RWPE2 (cell line): Measurements from ENCODE around the gene GALNT18.

Source experiments
- ATAC-seq: fragments of 200-7000 bp; cut with Tn5 transposase; 3 replicates; pipeline ENCODE4 v1.9.1; 2021; ENCODE audit warnings: low read depth
- DNase-seq: peaks from one replicate; pipeline ENCODE4 v3.0.0-alpha.2; 2020; ENCODE audit warnings: low spot score
- H3K27ac ChIP-seq: fragments of 450-650 bp; 2 replicates; pipeline ENCODE4 v1.5.1; 2017; ENCODE audit warnings: mild to moderate bottlenecking; ENCODE audit not compliant: poor library complexity, severe bottlenecking
- H3K27me3 ChIP-seq: fragments of 250-450 bp; sonication (Bioruptor Pico); 2 replicates; pipeline ENCODE4 v1.5.1; 2021; ENCODE audit warnings: mild to moderate bottlenecking, moderate library complexity; ENCODE audit not compliant: insufficient read depth, poor library complexity, severe bottlenecking
- H3K36me3 ChIP-seq: fragments of 250-450 bp; sonication (Bioruptor Pico); 2 replicates; pipeline ENCODE4 v1.5.1; 2020; ENCODE audit warnings: low read depth, mild to moderate bottlenecking, moderate library complexity
- H3K4me1 ChIP-seq: fragments of 250-450 bp; sonication (Bioruptor Pico); 2 replicates; pipeline ENCODE4 v1.5.1; 2021; ENCODE audit warnings: mild to moderate bottlenecking, moderate library complexity; ENCODE audit not compliant: insufficient read depth, poor library complexity, severe bottlenecking
- H3K4me3 ChIP-seq: fragments of 250-450 bp; sonication (Bioruptor Pico); 2 replicates; pipeline ENCODE4 v1.5.1; 2021; ENCODE audit warnings: mild to moderate bottlenecking, moderate library complexity; ENCODE audit not compliant: severe bottlenecking
- H3K9me3 ChIP-seq: fragments of 250-450 bp; sonication (Bioruptor Pico); 2 replicates; pipeline ENCODE4 v1.5.1; 2021; ENCODE audit warnings: mild to moderate bottlenecking, moderate library complexity; ENCODE audit not compliant: severe bottlenecking
- CTCF ChIP-seq: fragments of 450-650 bp; IDR thresholded peaks from one replicate; pipeline ENCODE4 v1.5.1; 2017; ENCODE audit warnings: mild to moderate bottlenecking, moderate library complexity; ENCODE audit not compliant: poor library complexity, severe bottlenecking

Gene GALNT18

DNA sequence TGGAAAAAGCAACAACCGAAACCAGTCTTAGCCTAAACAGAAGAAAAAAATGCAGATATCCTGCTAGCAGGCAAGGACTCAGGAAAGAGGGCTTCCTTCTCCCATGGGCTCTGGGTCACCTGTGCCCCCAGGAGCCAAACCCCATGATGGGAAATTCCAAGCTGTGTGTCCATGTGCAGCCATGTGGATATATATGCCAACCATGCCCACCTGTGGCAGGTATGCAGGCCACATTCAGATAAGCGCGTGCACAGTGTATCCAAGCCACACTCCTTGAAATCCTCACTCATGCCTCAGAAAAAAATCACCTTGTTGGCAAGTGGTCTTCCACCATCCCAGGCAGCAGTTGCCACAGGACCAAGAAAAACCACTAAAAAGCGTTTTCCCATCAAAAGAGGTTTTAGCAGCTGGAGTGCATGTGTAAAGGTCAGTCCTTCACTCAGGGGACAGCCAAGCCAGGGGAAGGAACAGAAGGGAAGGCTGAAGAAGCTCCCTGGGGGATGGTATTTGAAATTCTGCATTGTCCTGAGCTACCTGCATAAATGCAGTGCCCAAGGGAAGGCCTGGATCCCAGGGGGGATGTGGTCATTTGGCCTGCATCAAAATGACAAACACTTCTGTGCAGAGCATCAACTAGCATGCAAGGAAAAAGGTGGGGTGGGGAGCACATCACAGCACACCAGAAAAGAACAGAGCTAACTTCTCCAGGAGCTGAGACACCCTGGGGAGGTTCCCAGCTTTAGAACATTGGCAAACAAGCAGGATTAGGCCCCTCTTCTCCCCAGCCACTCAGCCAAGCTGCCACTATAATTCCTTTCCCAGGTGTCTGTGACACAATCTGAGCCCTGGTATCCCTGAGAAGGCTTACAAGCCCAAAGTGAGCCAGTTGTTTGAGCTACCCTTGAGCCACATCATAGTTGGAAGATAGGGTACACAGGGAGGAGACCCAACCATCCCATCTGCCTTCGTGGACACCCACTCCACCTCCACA lies 76.2 kb downstream of the GALNT18 start:
- Histone ChIP-seq H3K27me3 (no peaks in the 10 kb centered on the region), H3K4me1 (no peaks in the 10 kb centered on the region), H3K27ac (no peak overlapping the region), H3K36me3 (no peaks in the 10 kb centered on the region), H3K4me3 (no peak overlapping the region), H3K9me3 (no peaks in the 10 kb centered on the region)
- DNase-seq (no peak), ATAC-seq (no peak)
- TF ChIP-seq CTCF, result peak; percentile 6

DNA sequence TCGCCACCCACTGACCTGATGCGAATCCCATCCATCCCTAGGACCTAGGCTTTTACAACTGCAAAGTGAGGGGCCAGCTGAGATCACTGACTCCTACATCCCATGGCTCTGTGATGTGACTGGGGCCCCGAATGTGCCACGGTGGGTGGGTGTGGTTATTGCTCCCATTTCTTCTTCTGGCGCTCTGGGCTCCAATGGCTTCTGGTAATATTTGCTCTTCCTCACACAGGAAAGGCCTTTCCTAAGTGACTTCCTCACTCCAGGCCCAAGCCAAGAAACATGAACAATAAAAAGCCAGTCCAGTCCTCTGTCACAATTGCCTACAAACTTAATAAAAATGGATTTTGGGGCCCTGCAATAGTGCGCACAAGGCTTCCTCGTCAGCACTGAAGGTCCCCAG lies 78.1 kb downstream of the GALNT18 start:
- Histone ChIP-seq H3K27ac (no peak overlapping the region), H3K9me3 (no peaks in the 10 kb centered on the region), H3K4me1 (no peaks in the 10 kb centered on the region), H3K27me3 (no peaks in the 10 kb centered on the region), H3K36me3 (no peaks in the 10 kb centered on the region), H3K4me3 (no peak overlapping the region)
- ATAC-seq (no peak), DNase-seq (no peak)
- TF ChIP-seq CTCF, result no peak

- TF ChIP-seq CTCF, result no peak
- Histone ChIP-seq H3K4me1 (no peaks in the 10 kb centered on the region), H3K9me3 (no peaks in the 10 kb centered on the region), H3K36me3 (no peaks in the 10 kb centered on the region), H3K4me3 (no peak overlapping the region), H3K27ac (no peak overlapping the region), H3K27me3 (no peaks in the 10 kb centered on the region)
- DNase-seq (no peak), ATAC-seq (no peak)
These were observed 81.6 kb downstream of the GALNT18 start for GRCh38 chr11:11540157-11540556.

- H3K36me3 ChIP-seq, result no peaks in the 10 kb centered on the region
- H3K4me3 ChIP-seq, result no peak overlapping the region
- DNase-seq (no peak), ATAC-seq (no peak)
- TF ChIP-seq CTCF, result no peak
- no peak overlapping the region for H3K27ac ChIP-seq
- H3K4me1 ChIP-seq, result no peaks in the 10 kb centered on the region
- H3K27me3 ChIP-seq, result no peaks in the 10 kb centered on the region
- H3K9me3 ChIP-seq, result no peaks in the 10 kb centered on the region
These were observed 83.4 kb downstream of the GALNT18 start for GRCh38 chr11:11538277-11538960.
